GM12801 (cell line): ENCODE results near the gene XPO4.

Source experiments
- TF ChIP-seq, protein P1 (sequence below): IDR thresholded peaks from one replicate; pipeline ENCODE4 v1.5.1; 2011; ENCODE audit warnings: control low read depth; ENCODE audit not compliant: insufficient read length; ENCODE audit errors: extremely low read depth

Gene XPO4

DNA sequence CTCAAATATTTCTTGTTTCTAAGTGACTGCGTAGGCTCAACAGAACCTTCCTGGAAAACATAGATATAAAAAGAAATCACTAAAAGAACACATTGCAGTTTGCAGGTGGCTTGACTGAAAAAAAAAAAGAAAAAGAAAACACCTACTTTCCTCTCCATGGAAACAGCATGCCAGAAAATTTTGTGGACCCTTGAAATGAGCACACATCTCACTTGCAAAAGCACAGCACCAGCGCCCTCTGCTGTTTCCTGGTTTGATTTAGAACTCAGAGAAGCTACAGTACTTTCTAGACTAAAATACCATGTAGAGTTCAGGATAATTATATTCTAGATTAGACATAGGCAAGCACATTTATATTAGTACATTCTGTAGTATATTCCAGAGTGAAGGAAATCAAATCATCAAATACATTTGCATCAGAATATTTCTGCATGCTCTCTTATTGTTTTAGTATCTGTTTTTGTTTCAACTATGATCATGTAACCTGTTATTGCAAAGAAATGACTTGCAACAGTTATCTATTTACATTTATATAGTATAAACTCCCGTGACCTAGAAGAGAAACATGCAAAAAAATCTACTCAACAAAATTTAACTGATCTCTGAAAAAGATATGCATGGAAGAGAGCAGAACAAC, 22.3 kb upstream of the XPO4 start:
- TF ChIP-seq, protein P1, sequence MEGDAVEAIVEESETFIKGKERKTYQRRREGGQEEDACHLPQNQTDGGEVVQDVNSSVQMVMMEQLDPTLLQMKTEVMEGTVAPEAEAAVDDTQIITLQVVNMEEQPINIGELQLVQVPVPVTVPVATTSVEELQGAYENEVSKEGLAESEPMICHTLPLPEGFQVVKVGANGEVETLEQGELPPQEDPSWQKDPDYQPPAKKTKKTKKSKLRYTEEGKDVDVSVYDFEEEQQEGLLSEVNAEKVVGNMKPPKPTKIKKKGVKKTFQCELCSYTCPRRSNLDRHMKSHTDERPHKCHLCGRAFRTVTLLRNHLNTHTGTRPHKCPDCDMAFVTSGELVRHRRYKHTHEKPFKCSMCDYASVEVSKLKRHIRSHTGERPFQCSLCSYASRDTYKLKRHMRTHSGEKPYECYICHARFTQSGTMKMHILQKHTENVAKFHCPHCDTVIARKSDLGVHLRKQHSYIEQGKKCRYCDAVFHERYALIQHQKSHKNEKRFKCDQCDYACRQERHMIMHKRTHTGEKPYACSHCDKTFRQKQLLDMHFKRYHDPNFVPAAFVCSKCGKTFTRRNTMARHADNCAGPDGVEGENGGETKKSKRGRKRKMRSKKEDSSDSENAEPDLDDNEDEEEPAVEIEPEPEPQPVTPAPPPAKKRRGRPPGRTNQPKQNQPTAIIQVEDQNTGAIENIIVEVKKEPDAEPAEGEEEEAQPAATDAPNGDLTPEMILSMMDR: no peak

DNA sequence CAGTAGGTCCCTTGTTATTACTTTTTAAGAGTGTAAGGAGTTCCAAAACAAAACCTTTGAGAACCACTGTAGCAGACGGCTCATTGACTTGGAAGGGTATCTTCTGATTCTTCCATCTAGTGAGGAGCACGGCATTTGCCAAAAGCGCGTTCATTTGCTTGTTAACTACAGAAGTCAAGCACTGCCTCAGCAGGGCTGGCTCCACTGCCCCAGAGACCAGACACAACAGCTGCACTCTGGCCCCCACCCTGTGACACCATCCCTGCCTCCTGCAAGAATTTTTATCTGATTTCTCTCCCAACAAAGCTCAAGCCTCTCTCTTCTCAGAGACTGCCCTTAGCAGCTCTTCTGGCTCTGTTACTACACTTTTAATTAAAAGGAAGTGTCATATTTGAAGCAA, 20.7 kb upstream of the XPO4 start:
- TF ChIP-seq, protein P1: no peak

DNA sequence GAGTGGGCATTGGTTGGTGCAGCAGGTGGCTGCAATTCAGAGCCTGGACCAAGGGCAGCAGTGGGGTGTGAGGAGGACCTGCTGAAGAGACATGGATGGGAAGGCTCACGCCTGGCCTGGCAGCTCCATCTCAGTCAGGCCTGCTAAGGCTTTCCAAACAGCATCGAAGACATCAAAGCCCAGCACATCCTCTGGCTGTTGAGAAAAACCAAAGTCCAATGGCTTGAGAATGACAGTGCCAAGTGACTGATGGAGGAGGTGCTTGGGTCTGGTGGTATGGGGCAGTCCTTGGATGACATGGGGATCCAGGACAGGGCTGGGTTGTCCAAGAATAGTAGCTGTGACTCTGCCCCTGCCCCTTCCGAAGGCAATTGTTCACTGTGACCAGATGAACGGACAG, 19.0 kb upstream of the XPO4 start:
- TF ChIP-seq, protein P1: no peak

DNA sequence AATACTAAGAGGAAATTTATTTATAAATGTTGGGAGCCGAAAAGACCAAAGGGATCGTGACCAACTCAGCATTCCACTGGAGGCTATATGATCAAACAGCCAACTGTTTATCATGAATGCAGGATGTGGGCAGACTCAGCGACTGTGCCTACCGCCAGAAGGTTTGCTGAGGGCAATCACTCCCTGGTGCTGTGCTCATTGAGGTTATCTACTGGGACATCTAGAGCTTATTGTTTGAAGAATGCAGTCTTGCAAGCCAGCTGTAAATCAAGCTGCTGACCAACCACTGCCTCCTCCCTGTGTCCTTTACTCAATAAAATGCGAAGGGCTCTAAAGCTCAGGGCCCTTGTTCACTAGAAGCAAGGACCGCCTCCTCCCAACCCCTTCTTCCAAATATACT, 8.5 kb upstream of the XPO4 start:
- TF ChIP-seq, protein P1: no peak

DNA sequence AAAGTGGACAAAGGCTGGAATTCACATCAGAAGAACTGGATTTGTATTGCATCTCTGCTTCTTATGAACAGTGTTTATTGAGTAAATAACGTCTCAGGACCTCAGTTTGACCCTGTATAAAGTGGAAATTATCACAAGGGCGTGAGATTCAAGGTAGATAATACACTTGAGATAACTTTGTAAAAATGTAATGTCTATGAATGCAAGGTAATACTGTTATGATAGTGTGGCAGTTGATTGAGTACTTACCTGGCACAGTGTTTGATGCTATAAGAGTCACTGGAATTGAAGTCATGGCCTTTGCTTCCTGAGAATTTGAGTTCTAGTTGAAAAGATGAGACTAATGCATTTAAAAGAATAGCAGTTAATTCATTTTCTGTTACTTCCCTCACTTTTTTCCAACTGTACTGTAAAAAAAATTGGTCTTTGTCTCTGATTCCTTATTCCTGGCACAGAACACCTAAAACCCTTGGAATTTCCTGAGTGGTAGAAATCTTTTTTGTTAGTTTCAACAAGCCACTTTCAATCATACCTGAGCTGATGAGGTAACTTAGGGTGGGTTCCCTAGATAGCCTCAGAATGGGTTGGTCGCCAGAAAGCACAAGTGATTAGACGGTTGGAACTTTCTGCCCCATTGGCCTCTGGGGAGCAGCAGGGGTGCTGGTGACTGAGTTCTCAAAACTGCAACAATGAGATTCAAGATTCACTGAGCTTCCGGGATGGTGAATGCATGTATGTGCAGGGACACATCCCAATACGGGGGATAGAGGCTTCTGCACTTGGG, 6.4 kb upstream of the XPO4 start:
- TF ChIP-seq, protein P1: no peak

DNA sequence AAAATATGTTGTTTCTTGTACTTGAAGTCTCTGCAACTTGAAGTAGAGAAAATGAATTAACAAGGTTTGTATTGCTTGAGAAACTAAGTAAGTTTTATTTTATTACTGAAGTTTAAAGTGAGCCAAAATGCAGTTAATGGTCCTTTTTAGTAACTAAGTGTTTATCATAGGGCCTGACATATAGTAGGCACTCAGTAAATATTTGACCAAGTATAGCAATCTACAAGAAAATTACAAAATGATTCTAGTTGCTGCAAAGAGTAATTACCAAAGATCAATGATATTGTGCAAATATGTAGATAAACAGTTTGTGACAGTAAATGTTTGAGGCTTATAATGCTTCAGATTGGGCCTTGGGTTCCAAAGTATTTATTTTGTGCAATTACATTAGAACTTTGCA, 2.4 kb upstream of the XPO4 start:
- TF ChIP-seq, protein P1: no peak

DNA sequence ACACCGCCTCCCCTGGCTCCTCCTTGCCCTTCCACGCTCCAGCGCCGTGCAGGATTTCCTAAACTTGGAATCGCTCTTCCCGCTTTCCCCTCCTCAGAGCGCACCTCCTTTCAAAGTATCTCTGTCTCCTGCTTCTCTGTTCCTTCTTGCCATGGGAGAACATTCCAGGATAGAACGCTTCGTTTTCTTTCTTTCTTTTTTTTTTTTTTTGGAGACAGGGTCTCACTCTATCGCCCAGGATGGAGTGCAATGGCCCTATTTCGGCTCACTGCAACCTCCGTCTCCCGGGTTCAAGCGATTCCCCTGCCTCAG, 574 bp upstream of the XPO4 start:
- TF ChIP-seq, protein P1: no peak
